ENCODE results near the gene IRX1.

IRX1 gene

GRCh38 chr5:3595006-3595961, at the start of gene IRX1:
Gene IRX1, plus strand, starts transcription at chr5:3595832. Its CDS starts 274 bp downstream, at chr5:3596106.
- peak; percentile 34 for DNase-seq (ENCODE audit: low read depth)

GRCh38 chr5:3546028-3546427, 49.6 kb upstream of the IRX1 start:
- DNase-seq (ENCODE audit: low read depth): no peak

GRCh38 chr5:3564116-3564515, 31.5 kb upstream of the IRX1 start:
- no peak for DNase-seq (ENCODE audit: low read depth)

GRCh38 chr5:3564827-3565518, 30.7 kb upstream of the IRX1 start:
- no peak for DNase-seq (ENCODE audit: low read depth)

GRCh38 chr5:3584724-3585531, 10.7 kb upstream of the IRX1 start:
- DNase-seq (ENCODE audit: low read depth): no peak

GRCh38 chr5:3590161-3590966, 5.3 kb upstream of the IRX1 start:
- no peak for DNase-seq (ENCODE audit: low read depth)

- DNase-seq (ENCODE audit: low read depth): no peak
These were observed 4.4 kb upstream of the IRX1 start for GRCh38 chr5:3590967-3591900.

GRCh38 chr5:3592298-3592697, 3.3 kb upstream of the IRX1 start:
- no peak for DNase-seq (ENCODE audit: low read depth)

GRCh38 chr5:3593771-3594509, 1.7 kb upstream of the IRX1 start:
- no peak for DNase-seq (ENCODE audit: low read depth)

GRCh38 chr5:3594510-3595005, 1.1 kb upstream of the IRX1 start:
- DNase-seq (ENCODE audit: low read depth): no peak

- DNase-seq (ENCODE audit: low read depth): no peak
These were observed 711 bp downstream of the IRX1 start for GRCh38 chr5:3596261-3596825.

GRCh38 chr5:3596857-3597166, 1.2 kb downstream of the IRX1 start:
- DNase-seq (ENCODE audit: low read depth): no peak

- DNase-seq (ENCODE audit: low read depth): no peak
These were observed 1.8 kb downstream of the IRX1 start for GRCh38 chr5:3597167-3598007.

GRCh38 chr5:3598207-3598606, 2.6 kb downstream of the IRX1 start:
- DNase-seq (ENCODE audit: low read depth): no peak

- DNase-seq (ENCODE audit: low read depth): no peak
These were observed 3.2 kb downstream of the IRX1 start for GRCh38 chr5:3598769-3599211.

GRCh38 chr5:3599226-3600105, 3.8 kb downstream of the IRX1 start:
- no peak for DNase-seq (ENCODE audit: low read depth)

Data from fibroblast of the conjunctiva (primary cell).